HepG2 (cell line): ENCODE results near the gene NTM. TPM values are rescaled to one million over a fixed set of nuclear protein-coding genes. Genes with fewer than 3 reads are reported as not detected.

Experiments used
- ATAC-seq: fragments of 200-7000 bp; cut with Tn5 transposase; 3 replicates; pipeline ENCODE4 v1.9.1; 2020; ENCODE audit warnings: mild to moderate bottlenecking, moderate library complexity
- BruUV-seq: library from RNA; stranded (reverse); fragments of 400-500 nt; replicated peaks from 2 replicates; lab custom pipeline; 2021; lab: Mats Ljungman, UMichigan
- CTCF ChIA-PET: fragments of 300-600 bp; formaldehyde crosslinking; extraction: SDS; loops from one replicate; lab custom pipeline; 2021; ENCODE audit warnings: low total read pairs, inconsistent platforms, low intra/inter-chr PET ratio; lab: Yijun Ruan, JAX
- POLR2A ChIA-PET: fragments of 350-600 bp; sonication (Branson Sonifier 250); formaldehyde crosslinking; loops from one replicate; lab custom pipeline; 2020; ENCODE audit warnings: antibody characterized with exemption, inconsistent platforms; lab: Yijun Ruan, JAX
- DNase-seq: peaks from one replicate; pipeline ENCODE4 v3.0.0-alpha.2; 2015; ENCODE audit warnings: low spot score
- FAIRE-seq: peaks from 3 replicates; lab custom pipeline; 2011; peaks lifted over from hg19 to GRCh38; lab: Jason Lieb, UNC
- H2AFZ ChIP-seq: one replicate; pipeline ENCODE4 v1.6.1; 2011; ENCODE audit warnings: low read length, inconsistent platforms
- H3K27ac ChIP-seq: fragments of 300-600 bp; 3 replicates; pipeline ENCODE4 v1.8.0; 2011; ENCODE audit warnings: mixed run types, mild to moderate bottlenecking, mixed read lengths, low read length, inconsistent platforms; ENCODE audit not compliant: insufficient read depth; ENCODE audit errors: extremely low read length
- H3K27me3 ChIP-seq, 2 experiments: fragments of 200-600 bp in 1 of 2; 2 replicates in 1 of 2; 3 replicates in 1 of 2; pipeline versions ENCODE4 v1.6.0 to v1.8.0; 2011; ENCODE audit warnings: low read length in 2 of 2, mild to moderate bottlenecking in 2 of 2, moderate library complexity in 2 of 2, inconsistent platforms in 1 of 2; ENCODE audit not compliant: insufficient read depth in 2 of 2, control insufficient read depth in 1 of 2
- H3K36me3 ChIP-seq, 2 experiments: fragments of 200-600 bp in 1 of 2; replicated peaks in 1 of 2; 2 replicates in 1 of 2; 3 replicates in 1 of 2; pipeline versions ENCODE4 v1.5.1 to v1.8.0; 2011; ENCODE audit warnings: low read length in 2 of 2, inconsistent platforms in 1 of 2; ENCODE audit not compliant: insufficient read depth in 2 of 2, control insufficient read depth in 1 of 2
- H3K4me1 ChIP-seq: 2 replicates; pipeline ENCODE4 v1.5.1; 2012; ENCODE audit warnings: low read length, inconsistent platforms; ENCODE audit not compliant: insufficient read depth
- H3K4me2 ChIP-seq: 2 replicates; pipeline ENCODE4 v1.6.0; 2011; ENCODE audit warnings: low read depth, low read length, inconsistent platforms
- H3K4me3 ChIP-seq, 3 experiments: fragments of 200-600 bp in 1 of 3; sonication (generic), shearing (Covaris generic) in 1 of 3; replicated peaks in 1 of 3; 2 replicates each; pipeline ENCODE4 v1.5.1; 2011 to 2016; ENCODE audit warnings: low read length in 3 of 3, inconsistent platforms in 2 of 3, low read depth in 2 of 3, mild to moderate bottlenecking in 2 of 3, control low read depth in 1 of 3, mixed read lengths in 1 of 3; ENCODE audit not compliant: insufficient read depth in 1 of 3
- H3K79me2 ChIP-seq: one replicate; pipeline ENCODE4 v1.6.1; 2011; ENCODE audit warnings: low read length, inconsistent platforms; ENCODE audit not compliant: insufficient read depth
- H3K9ac ChIP-seq: 2 replicates; pipeline ENCODE4 v1.6.0; 2011; ENCODE audit warnings: mild to moderate bottlenecking, low read depth, low read length, inconsistent platforms; ENCODE audit not compliant: insufficient read depth
- H3K9me3 ChIP-seq: 2 replicates; pipeline ENCODE4 v1.5.1; 2012; ENCODE audit warnings: mild to moderate bottlenecking, low read length
- H4K20me1 ChIP-seq: 2 replicates; pipeline ENCODE4 v1.6.0; 2011; ENCODE audit warnings: inconsistent platforms, mild to moderate bottlenecking, low read length, moderate library complexity; ENCODE audit not compliant: insufficient read depth
- DPF2 ChIP-seq: sonication (generic); formaldehyde crosslinking; IDR thresholded peaks from 2 replicates; pipeline ENCODE4 v1.4.0; 2020; ENCODE audit warnings: mild to moderate bottlenecking, low read depth, missing genetic modification reagents, borderline replicate concordance
- EED ChIP-seq: sonication (generic); formaldehyde crosslinking; IDR thresholded peaks from 2 replicates; pipeline ENCODE4 v1.5.0; 2020; ENCODE audit warnings: mild to moderate bottlenecking, missing genetic modification reagents
- ESRRA ChIP-seq: sonication (generic); formaldehyde crosslinking; IDR thresholded peaks from 2 replicates; pipeline ENCODE4 v1.5.1; 2020; ENCODE audit warnings: mild to moderate bottlenecking, low read depth, missing genetic modification reagents
- FOXA3 ChIP-seq: IDR thresholded peaks from 2 replicates; pipeline ENCODE4 v1.6.1; 2016; ENCODE audit warnings: missing genetic modification reagents, missing compliant biosample characterization
- GRHL1 ChIP-seq: sonication (generic); formaldehyde crosslinking; conservative IDR thresholded peaks from 2 replicates; pipeline ENCODE4 v1.8.0; 2022; ENCODE audit warnings: missing genetic modification reagents
- HOMEZ ChIP-seq: IDR thresholded peaks from 2 replicates; pipeline ENCODE4 v1.6.1; 2016; ENCODE audit warnings: low read depth
- MAZ ChIP-seq, 2 experiments: sonication (generic) in 1 of 2; formaldehyde crosslinking in 1 of 2; IDR thresholded peaks; 2 replicates each; pipeline versions ENCODE4 v1.5.0 to v1.6.1; 2012 to 2020; ENCODE audit warnings: low read depth in 2 of 2, mild to moderate bottlenecking in 2 of 2, borderline replicate concordance in 1 of 2, improper control_type of control experiment in 1 of 2, low read length in 1 of 2, missing genetic modification reagents in 1 of 2, moderate library complexity in 1 of 2
- MTF1 ChIP-seq: sonication (generic); formaldehyde crosslinking; IDR thresholded peaks from 2 replicates; pipeline ENCODE4 v1.5.0; 2020; ENCODE audit warnings: missing genetic modification reagents
- NCOA2 ChIP-seq: sonication (generic); formaldehyde crosslinking; IDR thresholded peaks from 2 replicates; pipeline ENCODE4 v1.8.0; 2022; ENCODE audit warnings: inconsistent platforms
- ONECUT2 ChIP-seq: sonication (generic); formaldehyde crosslinking; IDR thresholded peaks from 2 replicates; pipeline ENCODE4 v1.4.0; 2020; ENCODE audit warnings: missing genetic modification reagents
- SALL2 ChIP-seq: sonication (generic); formaldehyde crosslinking; IDR thresholded peaks from 2 replicates; pipeline ENCODE4 v1.8.1; 2023; ENCODE audit warnings: mild to moderate bottlenecking, missing genetic modification reagents, inconsistent platforms
- STAT6 ChIP-seq: sonication (generic); formaldehyde crosslinking; IDR thresholded peaks from 2 replicates; pipeline ENCODE4 v1.4.0; 2020; ENCODE audit warnings: missing genetic modification reagents, mild to moderate bottlenecking, borderline replicate concordance
- ZFY ChIP-seq: sonication (generic); formaldehyde crosslinking; IDR thresholded peaks from 2 replicates; pipeline ENCODE4 v1.4.0; 2020; ENCODE audit warnings: missing genetic modification reagents
- ZNF10 ChIP-seq: sonication (generic); formaldehyde crosslinking; IDR thresholded peaks from 2 replicates; pipeline ENCODE4 v1.4.0; 2020; ENCODE audit warnings: mild to moderate bottlenecking, low read depth, missing genetic modification reagents, borderline replicate concordance
- ZNF260 ChIP-seq: sonication (generic); formaldehyde crosslinking; IDR thresholded peaks from 2 replicates; pipeline ENCODE4 v1.4.0; 2020; ENCODE audit warnings: missing genetic modification reagents, low read depth, mild to moderate bottlenecking, borderline replicate concordance
- ZNF776 ChIP-seq: sonication (generic); formaldehyde crosslinking; IDR thresholded peaks from 2 replicates; pipeline ENCODE4 v1.4.0; 2020; ENCODE audit warnings: mild to moderate bottlenecking, missing genetic modification reagents
- WGBS: methylation state at CpG from one replicate; pipeline ENCODE4 v1.1.6; 2017; ENCODE audit warnings: low lambda C conversion rate; 5-methylcytosine and 5-hydroxymethylcytosine counted together
- in situ Hi-C: cut with HindIII; loops from 2 replicates; pipeline ENCODE4 v1.10.0; 2017; ENCODE audit warnings: low pct_unique_long_range_greater_than_20kb; ENCODE audit not compliant: extremely low pct_ligation_motif_present
- intact Hi-C: fragments of 100-400 bp; cut with micrococcal nuclease; formaldehyde crosslinking; loops from one replicate; pipeline ENCODE4 v1.10.0; 2022; ENCODE audit not compliant: unreplicated experiment
- polyA plus RNA-seq, 8 experiments: library from polyadenylated mRNA; depleted of rRNA in 3 of 8; stranded (reverse) in 7 of 8; unstranded in 1 of 8; fragments of >200 nt; fragmentation: Illumina TruSeq in 4 of 8; extraction: Trizol in 4 of 8; gene quantifications; 2 replicates each; pipeline versions ENCODE4 v1.2.1 to v1.2.3, GENCODE V29; 2011 to 2016; ENCODE audit warnings: low read depth in 4 of 8, missing spikeins in 1 of 8, mixed read lengths in 1 of 8; ENCODE audit not compliant: insufficient read depth in 1 of 8
- total RNA-seq, 5 experiments: library from RNA; depleted of rRNA; stranded (reverse); fragments of >200 nt; fragmentation: Illumina TruSeq; extraction: Trizol; gene quantifications; 2 replicates each; pipeline ENCODE4 v1.2.3, GENCODE V29; 2016; ENCODE audit warnings: low read depth in 1 of 5

The NTM gene
- total and polyA plus RNA-seq, 2 of the 13 experiments (the other 11 are each of a cell fraction or from before 2014, with no cell fraction given), result not detected

GRCh38 chr11:131932584-131933325 lies 562.3 kb downstream of the NTM start (continued):
- TF ChIP-seq MAZ (IDR thresholded peaks at IDR 0.05; ENCODE audit: borderline replicate concordance, low read depth, low read length), result no peak
- TF ChIP-seq MAZ (CRISPR knock-in tag; IDR thresholded peaks at IDR 0.05; ENCODE audit: low read depth), result no peak
- no peak for TF ChIP-seq ZNF10 (CRISPR knock-in tag)
- TF ChIP-seq GRHL1 (CRISPR knock-in tag), result no peak
- TF ChIP-seq HOMEZ, result no peak
- TF ChIP-seq EED (CRISPR knock-in tag), result no peak
- TF ChIP-seq ZNF260 (CRISPR knock-in tag), result no peak
- TF ChIP-seq FOXA3, result no peak

- CTCF ChIA-PET, result no interaction called here
- 8% methylated on average over 4 of the region's 4 CpGs for WGBS
- no TSS peak for BruUV-seq
- TF ChIP-seq NCOA2 (CRISPR knock-in tag) (no peak), ZFY (CRISPR knock-in tag) (no peak), MTF1 (no peak), DPF2 (CRISPR knock-in tag) (no peak), SALL2 (CRISPR knock-in tag) (no peak), STAT6 (CRISPR knock-in tag) (no peak), ONECUT2 (no peak), ESRRA (no peak), ZNF776 (no peak)
Observed at GRCh38 chr11:131934006-131934405, 563.6 kb downstream of the NTM start.

More at GRCh38 chr11:131934006-131934405, 563.6 kb downstream of the NTM start:
- in situ Hi-C loops (no loop called here), intact Hi-C loops (no loop called here)
- no peak overlapping the region for H3K9ac ChIP-seq
- no peaks in the 10 kb centered on the region for H3K4me1 ChIP-seq
- POLR2A ChIA-PET, result no interaction called here
- no peaks in the 10 kb centered on the region for H3K36me3 ChIP-seq
- H4K20me1 ChIP-seq, result no peaks in the 10 kb centered on the region
- H3K27ac ChIP-seq, result no peak overlapping the region
- DNase-seq (no peak), ATAC-seq (no peak), FAIRE-seq (no peak)
- no peak overlapping the region for H3K4me2 ChIP-seq
- no peak overlapping the region for H2AFZ ChIP-seq
- no peak overlapping the region for H3K4me3 ChIP-seq
- H3K9me3 ChIP-seq, result no peaks in the 10 kb centered on the region
- peaks cover 0 to 6% of the 10 kb centered on the region in 2 experiments; a peak in 1 of 5 replicates for H3K27me3 ChIP-seq
- no peaks in the 10 kb centered on the region for H3K79me2 ChIP-seq
